WTC11 (cell line): ENCODE measurements around the gene ELMO1.

ENCODE experiments used
- FOXP1 ChIP-seq: sonication (generic); formaldehyde crosslinking; IDR thresholded peaks from 2 replicates; pipeline ENCODE4 v1.8.0; 2022; ENCODE audit warnings: missing genetic modification reagents, mild to moderate bottlenecking, moderate library complexity, borderline replicate concordance
- TF ChIP-seq, protein P1 (sequence below): sonication (generic); formaldehyde crosslinking; IDR thresholded peaks from 2 replicates; pipeline ENCODE4 v1.8.0; 2022; ENCODE audit warnings: mild to moderate bottlenecking, missing genetic modification reagents

DNA sequence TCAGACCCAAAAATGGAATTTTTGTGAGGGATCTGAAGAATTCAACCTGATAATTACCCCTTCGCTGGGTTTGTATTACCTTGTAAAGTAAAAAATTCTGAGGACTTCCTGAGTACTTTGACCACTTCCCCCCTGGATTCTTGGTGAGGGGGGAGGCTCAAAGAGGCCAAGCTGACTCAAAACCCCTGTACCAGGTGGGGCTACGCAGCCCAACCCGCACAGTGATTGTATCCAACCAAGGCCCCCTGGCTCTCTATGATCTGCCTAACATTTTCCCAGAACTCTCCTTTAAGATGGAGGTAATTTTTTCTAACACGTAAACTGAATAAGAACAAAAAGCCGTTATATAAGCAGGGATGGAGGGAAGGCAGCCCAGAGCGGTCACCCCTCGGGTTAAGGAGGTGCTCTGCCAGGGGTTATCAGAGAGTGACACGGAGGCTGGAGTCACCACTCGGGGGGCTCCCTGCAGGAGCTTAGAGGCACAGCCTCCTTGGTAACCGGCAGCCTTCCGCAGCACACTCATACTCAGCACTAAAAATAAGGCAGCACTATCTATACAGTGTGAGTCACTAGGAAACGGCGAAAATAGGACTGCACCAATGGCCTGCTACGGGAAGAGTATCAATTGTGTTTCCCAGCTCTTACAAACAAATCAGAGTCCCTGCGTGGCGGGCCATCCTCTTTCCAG is 255.4 kb downstream of the ELMO1 start:
- TF ChIP-seq, protein P1, sequence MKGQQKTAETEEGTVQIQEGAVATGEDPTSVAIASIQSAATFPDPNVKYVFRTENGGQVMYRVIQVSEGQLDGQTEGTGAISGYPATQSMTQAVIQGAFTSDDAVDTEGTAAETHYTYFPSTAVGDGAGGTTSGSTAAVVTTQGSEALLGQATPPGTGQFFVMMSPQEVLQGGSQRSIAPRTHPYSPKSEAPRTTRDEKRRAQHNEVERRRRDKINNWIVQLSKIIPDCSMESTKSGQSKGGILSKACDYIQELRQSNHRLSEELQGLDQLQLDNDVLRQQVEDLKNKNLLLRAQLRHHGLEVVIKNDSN (CRISPR knock-in tag), result no peak
- no peak for TF ChIP-seq FOXP1 (CRISPR knock-in tag)
